ENCODE results near the gene NTM. TPM values are rescaled to one million over a fixed set of nuclear protein-coding genes. Genes with fewer than 3 reads are reported as not detected.
A peak's percentile ranks its signal among the peaks of the same experiment; 100 is the strongest.

Gene NTM
- total and polyA plus RNA-seq, 2 experiments from 2014 or later, result 2.2 to 4.9 TPM

DNA sequence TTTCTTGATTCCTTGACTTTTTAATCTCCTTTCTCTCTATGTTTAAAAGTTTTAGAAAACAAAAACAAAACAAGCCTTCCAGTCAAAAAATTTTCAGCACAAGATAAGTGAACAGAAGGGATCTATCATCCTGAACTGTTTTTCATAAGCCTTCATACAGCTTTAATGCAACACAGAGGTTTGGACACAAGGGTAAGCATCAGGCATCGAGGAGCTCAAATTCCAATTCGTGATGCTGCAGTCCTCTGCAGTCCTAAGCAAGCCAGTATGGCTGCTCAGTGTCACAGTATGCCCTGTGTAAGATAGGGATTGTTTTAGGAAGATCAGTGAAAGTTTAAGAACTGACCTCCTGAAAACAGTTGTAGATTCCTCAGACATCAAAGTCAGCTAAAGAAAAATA lies 740.9 kb downstream of the NTM start:
- TF ChIP-seq EZH2phosphoT487 (IDR thresholded peaks at IDR 0.05; ENCODE audit: low read depth, severe bottlenecking, unreplicated experiment), result no peak
- TF ChIP-seq, protein P1, sequence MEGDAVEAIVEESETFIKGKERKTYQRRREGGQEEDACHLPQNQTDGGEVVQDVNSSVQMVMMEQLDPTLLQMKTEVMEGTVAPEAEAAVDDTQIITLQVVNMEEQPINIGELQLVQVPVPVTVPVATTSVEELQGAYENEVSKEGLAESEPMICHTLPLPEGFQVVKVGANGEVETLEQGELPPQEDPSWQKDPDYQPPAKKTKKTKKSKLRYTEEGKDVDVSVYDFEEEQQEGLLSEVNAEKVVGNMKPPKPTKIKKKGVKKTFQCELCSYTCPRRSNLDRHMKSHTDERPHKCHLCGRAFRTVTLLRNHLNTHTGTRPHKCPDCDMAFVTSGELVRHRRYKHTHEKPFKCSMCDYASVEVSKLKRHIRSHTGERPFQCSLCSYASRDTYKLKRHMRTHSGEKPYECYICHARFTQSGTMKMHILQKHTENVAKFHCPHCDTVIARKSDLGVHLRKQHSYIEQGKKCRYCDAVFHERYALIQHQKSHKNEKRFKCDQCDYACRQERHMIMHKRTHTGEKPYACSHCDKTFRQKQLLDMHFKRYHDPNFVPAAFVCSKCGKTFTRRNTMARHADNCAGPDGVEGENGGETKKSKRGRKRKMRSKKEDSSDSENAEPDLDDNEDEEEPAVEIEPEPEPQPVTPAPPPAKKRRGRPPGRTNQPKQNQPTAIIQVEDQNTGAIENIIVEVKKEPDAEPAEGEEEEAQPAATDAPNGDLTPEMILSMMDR (IDR thresholded peaks at IDR 0.05; ENCODE audit: poor library complexity), result no peak
- no peak for TF ChIP-seq EZH2 (IDR thresholded peaks at IDR 0.05; ENCODE audit: borderline replicate concordance)

DNA sequence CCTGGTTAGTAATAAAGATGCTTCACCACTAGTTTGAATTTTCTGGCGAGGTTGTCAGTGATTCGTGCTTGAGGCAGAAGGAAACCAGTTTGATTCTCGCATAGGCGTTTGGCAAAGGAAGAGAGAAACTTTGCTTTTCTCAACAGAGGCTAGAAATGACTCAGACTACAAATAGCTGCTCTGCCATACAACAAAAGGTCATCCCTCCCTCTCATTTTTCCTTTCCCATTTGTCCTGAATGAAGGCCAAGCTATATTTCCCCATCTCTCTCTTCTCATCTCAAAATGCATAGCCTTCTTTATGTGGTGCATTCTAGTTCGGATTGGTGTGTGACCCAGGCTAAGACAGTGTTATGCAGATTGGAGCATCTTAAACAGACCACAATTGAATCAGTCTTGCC lies 741.4 kb downstream of the NTM start:
- WGBS (ENCODE audit: low lambda C conversion rate, missing lambda C conversion rate), result 72% methylated on average over 5 of the region's 5 CpGs
- Histone ChIP-seq H4K20me1 (ENCODE audit: insufficient read depth, poor library complexity, severe bottlenecking) (no peaks in the 10 kb centered on the region), H3K27ac (peak overlapping the region; percentile 33), H3K27me3 (peaks cover 7% of the 10 kb centered on the region), H3K9me2 (replicated peaks; ENCODE audit: insufficient read depth) (no peaks in the 10 kb centered on the region), H3K79me2 (no peaks in the 10 kb centered on the region), H3K4me1 (ENCODE audit: insufficient read depth) (no peaks in the 10 kb centered on the region), H2AFZ (no peak overlapping the region), H3K36me3 (replicated peaks; ENCODE audit: insufficient read depth, low read depth) (no peaks in the 10 kb centered on the region), H3K4me3 (no peak overlapping the region), H3K9me3 (ENCODE audit: low read depth) (no peaks in the 10 kb centered on the region), H3K4me2 (no peak overlapping the region)
- DNase-seq (ENCODE audit: low spot score), result no peak
- TF ChIP-seq EZH2 (IDR thresholded peaks at IDR 0.05; ENCODE audit: borderline replicate concordance), result no peak
- TF ChIP-seq, protein P1 (IDR thresholded peaks at IDR 0.05; ENCODE audit: poor library complexity), result no peak
- no peak for TF ChIP-seq EZH2phosphoT487 (IDR thresholded peaks at IDR 0.05; ENCODE audit: low read depth, severe bottlenecking, unreplicated experiment)

More for the DNA sequence above, 740.9 kb downstream of the NTM start:
- H3K4me1 ChIP-seq (ENCODE audit: insufficient read depth), result no peaks in the 10 kb centered on the region
- H3K4me2 ChIP-seq, result no peak overlapping the region
- H3K27me3 ChIP-seq, result peaks cover 2% of the 10 kb centered on the region
- no peak overlapping the region for H2AFZ ChIP-seq
- WGBS (ENCODE audit: low lambda C conversion rate, missing lambda C conversion rate), result 47% methylated on average over 2 of the region's 2 CpGs
- H3K9me2 ChIP-seq (replicated peaks; ENCODE audit: insufficient read depth), result no peaks in the 10 kb centered on the region
- no peaks in the 10 kb centered on the region for H3K36me3 ChIP-seq (replicated peaks; ENCODE audit: insufficient read depth, low read depth)
- no peak for DNase-seq (ENCODE audit: low spot score)
- H3K9me3 ChIP-seq (ENCODE audit: low read depth), result no peaks in the 10 kb centered on the region
- H3K79me2 ChIP-seq, result no peaks in the 10 kb centered on the region
- H3K4me3 ChIP-seq, result no peak overlapping the region
- H3K27ac ChIP-seq, result peak overlapping the region; percentile 33
- no peaks in the 10 kb centered on the region for H4K20me1 ChIP-seq (ENCODE audit: insufficient read depth, poor library complexity, severe bottlenecking)

DNA sequence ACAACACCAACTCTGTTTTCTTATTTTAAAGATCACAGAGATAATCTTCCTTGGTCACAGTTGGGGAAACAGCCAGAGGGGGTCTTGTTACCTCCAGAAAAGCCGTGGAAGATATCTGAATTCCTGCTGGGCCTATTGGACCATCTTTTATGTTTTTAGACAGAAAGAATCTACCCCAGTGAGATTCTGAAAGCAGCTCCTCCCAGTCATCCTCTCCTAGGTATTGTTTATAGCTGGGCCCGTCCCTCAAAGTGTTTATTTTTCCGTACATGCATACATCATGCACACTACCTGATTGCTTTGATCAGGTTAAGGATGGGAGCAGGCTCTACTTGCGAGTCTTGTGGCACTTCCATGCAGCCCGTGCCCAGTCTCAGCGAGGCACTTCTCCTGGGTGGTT lies 742.4 kb downstream of the NTM start:
- no peaks in the 10 kb centered on the region for H3K79me2 ChIP-seq
- peaks cover 14% of the 10 kb centered on the region for H3K27me3 ChIP-seq
- H3K4me1 ChIP-seq (ENCODE audit: insufficient read depth), result no peaks in the 10 kb centered on the region
- TF ChIP-seq, protein P1 (IDR thresholded peaks at IDR 0.05; ENCODE audit: poor library complexity), result no peak
- no peak for TF ChIP-seq EZH2 (IDR thresholded peaks at IDR 0.05; ENCODE audit: borderline replicate concordance)
- TF ChIP-seq EZH2phosphoT487 (IDR thresholded peaks at IDR 0.05; ENCODE audit: low read depth, severe bottlenecking, unreplicated experiment), result no peak
- H3K27ac ChIP-seq, result no peak overlapping the region
- H2AFZ ChIP-seq, result no peak overlapping the region
- no peak overlapping the region for H3K4me3 ChIP-seq
- no peaks in the 10 kb centered on the region for H3K9me3 ChIP-seq (ENCODE audit: low read depth)
- H3K36me3 ChIP-seq (replicated peaks; ENCODE audit: insufficient read depth, low read depth), result no peaks in the 10 kb centered on the region
- H3K4me2 ChIP-seq, result no peak overlapping the region
- H4K20me1 ChIP-seq (ENCODE audit: insufficient read depth, poor library complexity, severe bottlenecking), result no peaks in the 10 kb centered on the region
- H3K9me2 ChIP-seq (replicated peaks; ENCODE audit: insufficient read depth), result no peaks in the 10 kb centered on the region
- no peak for DNase-seq (ENCODE audit: low spot score)
- 73% methylated on average over 6 of the region's 6 CpGs for WGBS (ENCODE audit: low lambda C conversion rate, missing lambda C conversion rate)

DNA sequence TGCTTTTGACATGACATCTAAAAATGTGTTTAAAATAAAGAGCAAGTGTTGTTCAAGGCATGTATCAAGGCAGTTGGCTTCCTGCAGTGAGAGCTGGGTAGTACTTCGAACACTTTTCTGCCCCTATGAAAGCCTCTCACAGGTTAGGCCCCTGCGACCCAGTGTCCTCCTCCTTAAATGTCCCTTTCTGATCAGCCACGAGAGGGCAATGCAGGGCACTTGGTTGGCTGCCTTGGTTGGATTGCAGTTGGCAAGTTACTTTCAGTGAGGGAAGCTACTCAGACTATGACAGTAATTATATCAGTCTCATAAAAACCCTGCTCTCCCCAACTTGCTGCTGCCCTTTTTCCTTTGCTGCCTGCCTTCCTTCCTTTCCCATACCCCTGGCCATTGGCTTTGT lies 743.8 kb downstream of the NTM start:
- H3K4me2 ChIP-seq, result no peak overlapping the region
- TF ChIP-seq, protein P1 (IDR thresholded peaks at IDR 0.05; ENCODE audit: poor library complexity), result peak; percentile 48
- TF ChIP-seq EZH2 (IDR thresholded peaks at IDR 0.05; ENCODE audit: borderline replicate concordance) (no peak), EZH2phosphoT487 (IDR thresholded peaks at IDR 0.05; ENCODE audit: low read depth, severe bottlenecking, unreplicated experiment) (no peak)
- WGBS (ENCODE audit: low lambda C conversion rate, missing lambda C conversion rate), result 28% methylated on average over 3 of the region's 3 CpGs
- no peaks in the 10 kb centered on the region for H3K9me3 ChIP-seq (ENCODE audit: low read depth)
- H3K27ac ChIP-seq, result no peak overlapping the region
- DNase-seq (ENCODE audit: low spot score), result peak; percentile 57
- H3K4me1 ChIP-seq (ENCODE audit: insufficient read depth), result no peaks in the 10 kb centered on the region
- H3K27me3 ChIP-seq, result peaks cover 18% of the 10 kb centered on the region
- no peak overlapping the region for H3K4me3 ChIP-seq
- H3K79me2 ChIP-seq, result no peaks in the 10 kb centered on the region
- no peaks in the 10 kb centered on the region for H3K9me2 ChIP-seq (replicated peaks; ENCODE audit: insufficient read depth)
- H4K20me1 ChIP-seq (ENCODE audit: insufficient read depth, poor library complexity, severe bottlenecking), result no peaks in the 10 kb centered on the region
- H3K36me3 ChIP-seq (replicated peaks; ENCODE audit: insufficient read depth, low read depth), result no peaks in the 10 kb centered on the region
- no peak overlapping the region for H2AFZ ChIP-seq

All from hepatocyte (in vitro differentiated cells).